ENCODE measurements around the gene C3.
"Not testable (repeated sequence)": the region's sequence is repeated elsewhere in the genome, so short reads cannot be mapped to it uniquely, and the experiment has no call there.

C3 gene

GRCh38 chr19:6710273-6711077, 10.0 kb downstream of the C3 start:
- TF ChIP-seq ZFX (IDR thresholded peaks at IDR 0.05; ENCODE audit: borderline replicate concordance), result no peak
- peak; percentile 75 for TF ChIP-seq CTCF (IDR thresholded peaks at IDR 0.05)
- no peak overlapping the region for H3K27ac ChIP-seq

GRCh38 chr19:6709549-6709948, 10.9 kb downstream of the C3 start:
- TF ChIP-seq ZFX (IDR thresholded peaks at IDR 0.05; ENCODE audit: borderline replicate concordance) (no peak), CTCF (IDR thresholded peaks at IDR 0.05) (no peak)
- H3K27ac ChIP-seq, result no peak overlapping the region

GRCh38 chr19:6708913-6709312, 11.5 kb downstream of the C3 start:
- H3K27ac ChIP-seq, result not testable (repeated sequence)

GRCh38 chr19:6708346-6708745, 12.1 kb downstream of the C3 start:
- TF ChIP-seq CTCF (IDR thresholded peaks at IDR 0.05), result no peak
- TF ChIP-seq ZFX (IDR thresholded peaks at IDR 0.05; ENCODE audit: borderline replicate concordance), result no peak
- H3K27ac ChIP-seq, result no peak overlapping the region

- no peak for TF ChIP-seq ZFX (IDR thresholded peaks at IDR 0.05; ENCODE audit: borderline replicate concordance)
- TF ChIP-seq CTCF (IDR thresholded peaks at IDR 0.05), result no peak
- no peak overlapping the region for H3K27ac ChIP-seq
These were observed 12.8 kb downstream of the C3 start for GRCh38 chr19:6707658-6708018.

- TF ChIP-seq CTCF (IDR thresholded peaks at IDR 0.05) (no peak), ZFX (IDR thresholded peaks at IDR 0.05; ENCODE audit: borderline replicate concordance) (no peak)
- H3K27ac ChIP-seq, result no peak overlapping the region
These were observed 13.3 kb downstream of the C3 start for GRCh38 chr19:6707011-6707657.

GRCh38 chr19:6706633-6706958, 13.9 kb downstream of the C3 start:
- TF ChIP-seq ZFX (IDR thresholded peaks at IDR 0.05; ENCODE audit: borderline replicate concordance) (no peak), CTCF (IDR thresholded peaks at IDR 0.05) (no peak)
- no peak overlapping the region for H3K27ac ChIP-seq

Measured in 22Rv1 (cell line).